ENCODE results near the gene ATE1. TPM values are rescaled to one million over a fixed set of nuclear protein-coding genes. Genes with fewer than 3 reads are reported as not detected.

Gene ATE1
- polyA plus RNA-seq, 2 of the 4 experiments (the other 2 are of a cell fraction), result 27.2 to 58.8 TPM

GRCh38 chr10:121739114-121739513 lies 188.7 kb downstream of the ATE1 start:
- H3K9me3 ChIP-seq, result no peaks in the 10 kb centered on the region
- no peak for ATAC-seq
- POLR2A ChIA-PET, result interaction anchor here (0.7 kb wide), 1 partner anchor 312 kb away, joined by 3 read pairs; no protein-coding TSS in a partner anchor
- no peak overlapping the region for H3K4me2 ChIP-seq
- H3K27ac ChIP-seq, result no peak overlapping the region
- WGBS (ENCODE audit: missing lambda C conversion rate), result 91% methylated on average over 4 of the region's 4 CpGs
- DNase-seq (ENCODE audit: low read depth in 1 of 2, low spot score in 1 of 2), result no peak
- TF ChIP-seq SREBF2 (IDR thresholded peaks at IDR 0.05) (no peak), RCOR1 (IDR thresholded peaks at IDR 0.05; ENCODE audit: low read depth, low read length) (no peak), EHMT2 (IDR thresholded peaks at IDR 0.05; ENCODE audit: low read depth) (no peak), RNF2 (IDR thresholded peaks at IDR 0.05; ENCODE audit: borderline replicate concordance, low read depth) (no peak), NR3C1 (IDR thresholded peaks at IDR 0.05) (no peak), FOSL2 (IDR thresholded peaks at IDR 0.05) (no peak), FOSL2 (CRISPR knock-in tag; IDR thresholded peaks at IDR 0.05) (no peak), RFX5 (IDR thresholded peaks at IDR 0.05) (no peak), KDM1A (IDR thresholded peaks at IDR 0.05; ENCODE audit: low read depth) (no peak), HDAC2 (IDR thresholded peaks at IDR 0.05) (no peak), JUN (IDR thresholded peaks at IDR 0.05) (no peak), CEBPB (IDR thresholded peaks at IDR 0.05) (no peak), USF2 (IDR thresholded peaks at IDR 0.05) (no peak), BCL3 (IDR thresholded peaks at IDR 0.05) (no peak), RARB (CRISPR knock-in tag; IDR thresholded peaks at IDR 0.05) (no peak), NFE2L2 (conservative IDR thresholded peaks at IDR 0.05; ENCODE audit: low read length) (no peak), HOXB5 (CRISPR knock-in tag; IDR thresholded peaks at IDR 0.05) (no peak)
- CTCF ChIA-PET, result interaction anchor here (0.9 to 4.6 kb wide), 2 partner anchors 669 to 796 kb away, joined by 3 to 16 read pairs; no protein-coding TSS in a partner anchor
- FAIRE-seq, result no peak
- no peak overlapping the region for H3K4me3 ChIP-seq
- H3K4me1 ChIP-seq, result peaks cover 4% of the 10 kb centered on the region; the same call in 2 of the 3 replicates

DNA sequence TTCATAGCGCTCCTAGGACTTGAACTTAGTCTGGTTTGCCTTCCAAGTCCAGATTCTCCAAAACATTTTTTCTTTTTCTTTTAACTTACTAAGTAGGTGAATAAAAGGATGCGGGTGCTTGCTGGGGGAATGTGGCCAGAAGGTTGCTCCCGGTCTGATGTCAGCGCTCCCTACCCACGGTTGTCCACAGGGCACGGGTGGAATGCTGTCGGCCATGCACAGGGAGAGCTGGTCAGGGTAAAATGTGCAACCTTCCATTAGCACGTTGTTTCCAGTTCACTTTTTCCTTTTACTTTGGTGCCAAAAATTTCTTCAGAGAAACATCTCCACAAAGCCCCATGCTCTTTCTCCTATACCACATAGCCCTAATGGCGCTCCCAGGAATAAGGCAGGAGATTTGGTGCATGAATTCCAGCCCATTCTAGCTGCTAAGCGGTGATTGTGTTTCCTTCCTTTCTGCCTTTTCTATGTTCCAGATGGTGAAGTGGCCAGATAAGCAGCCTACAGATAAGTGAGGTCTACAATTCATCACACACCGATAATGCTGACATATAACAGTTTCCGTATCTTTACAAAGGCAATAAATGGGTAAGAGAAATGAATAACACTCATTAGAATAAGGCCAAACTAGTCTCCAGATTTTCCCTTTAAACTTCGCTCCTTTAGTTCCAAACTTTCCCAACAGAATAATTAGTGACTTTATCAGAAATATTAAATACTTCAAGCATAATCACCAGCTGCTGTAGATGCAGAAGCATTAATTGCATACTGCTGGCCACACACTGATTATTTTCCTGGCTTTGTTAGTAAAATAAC lies 191.3 kb downstream of the ATE1 start:
- DNase-seq (ENCODE audit: low read depth in 1 of 2, low spot score in 1 of 2), result no peak
- FAIRE-seq, result no peak
- no peak overlapping the region for H3K27ac ChIP-seq
- ChIA-PET CTCF (interaction anchor here (0.8 to 4.6 kb wide), 3 partner anchors 8 to 794 kb away, joined by 3 to 16 read pairs (median 6); no protein-coding TSS in a partner anchor), POLR2A (no interaction called here)
- H3K4me2 ChIP-seq, result no peak overlapping the region
- peaks cover 4% of the 10 kb centered on the region; the same call in 2 of the 3 replicates for H3K4me1 ChIP-seq
- no peak for TF ChIP-seq PHF8 (IDR thresholded peaks at IDR 0.05; ENCODE audit: borderline replicate concordance, low read depth)
- TF ChIP-seq HDAC2 (IDR thresholded peaks at IDR 0.05), result no peak
- TF ChIP-seq ZC3H11A (IDR thresholded peaks at IDR 0.05), result no peak
- TF ChIP-seq, protein P1, sequence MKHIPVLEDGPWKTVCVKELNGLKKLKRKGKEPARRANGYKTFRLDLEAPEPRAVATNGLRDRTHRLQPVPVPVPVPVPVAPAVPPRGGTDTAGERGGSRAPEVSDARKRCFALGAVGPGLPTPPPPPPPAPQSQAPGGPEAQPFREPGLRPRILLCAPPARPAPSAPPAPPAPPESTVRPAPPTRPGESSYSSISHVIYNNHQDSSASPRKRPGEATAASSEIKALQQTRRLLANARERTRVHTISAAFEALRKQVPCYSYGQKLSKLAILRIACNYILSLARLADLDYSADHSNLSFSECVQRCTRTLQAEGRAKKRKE (CRISPR knock-in tag; IDR thresholded peaks at IDR 0.05; ENCODE audit: low read depth), result no peak
- TF ChIP-seq EHMT2 (IDR thresholded peaks at IDR 0.05; ENCODE audit: low read depth), result no peak
- no peak for TF ChIP-seq EHF (CRISPR knock-in tag; IDR thresholded peaks at IDR 0.05)
- 79% methylated on average over 13 of the region's 13 CpGs for WGBS (ENCODE audit: missing lambda C conversion rate)
- no peak for ATAC-seq
- no peak overlapping the region for H3K4me3 ChIP-seq
- no peaks in the 10 kb centered on the region for H3K9me3 ChIP-seq

- no peak for ATAC-seq
Measured at GRCh38 chr10:121735263-121735662, 192.6 kb downstream of the ATE1 start.

More at GRCh38 chr10:121735263-121735662, 192.6 kb downstream of the ATE1 start:
- Histone ChIP-seq H3K4me3 (no peak overlapping the region; the same call in 1 of the 3 replicates), H3K4me1 (peaks cover 4% of the 10 kb centered on the region; the same call in 2 of the 3 replicates), H3K27ac (no peak overlapping the region), H3K9me3 (no peaks in the 10 kb centered on the region), H3K4me2 (peak overlapping the region; percentile 76)
- FAIRE-seq, result no peak
- WGBS (ENCODE audit: missing lambda C conversion rate), result 58% methylated on average over 13 of the region's 13 CpGs
- no peak for DNase-seq (ENCODE audit: low read depth in 1 of 2, low spot score in 1 of 2)
- CTCF ChIA-PET, result interaction anchor here (0.7 to 4.6 kb wide), 9 partner anchors 10 to 834 kb away, joined by 3 to 21 read pairs (median 6); no protein-coding TSS in a partner anchor
- TF ChIP-seq POLR2AphosphoS2 (conservative IDR thresholded peaks at IDR 0.05; ENCODE audit: low read length) (no peak), USF2 (IDR thresholded peaks at IDR 0.05) (no peak), RFX5 (IDR thresholded peaks at IDR 0.05) (no peak), GATA3 (IDR thresholded peaks at IDR 0.05; ENCODE audit: borderline replicate concordance) (no peak), NFE2L2 (conservative IDR thresholded peaks at IDR 0.05; ENCODE audit: low read length) (no peak), FOSB (CRISPR knock-in tag; IDR thresholded peaks at IDR 0.05) (no peak), CHD2 (IDR thresholded peaks at IDR 0.05; ENCODE audit: low read length, partially characterized antibody) (no peak), CTCF (IDR thresholded peaks at IDR 0.05) (no peak), BHLHE40 (IDR thresholded peaks at IDR 0.05; ENCODE audit: low read depth, low read length) (no peak), FOXS1 (CRISPR knock-in tag; IDR thresholded peaks at IDR 0.05) (no peak)
- POLR2A ChIA-PET, result no interaction called here

Data from A549 (cell line).